GM12891 (cell line): ENCODE results near the gene TNPO1.

Source experiments
- POLR2A ChIP-seq: IDR thresholded peaks from 2 replicates; pipeline ENCODE4 v1.6.1; 2011; ENCODE audit warnings: low read depth, low read length, control low read depth
- TAF1 ChIP-seq: IDR thresholded peaks from 2 replicates; pipeline ENCODE4 v1.6.1; 2011; ENCODE audit warnings: low read depth, low read length, control low read depth

GRCh38 chr5:72786676-72787075, 29.8 kb upstream of the TNPO1 start:
- no peak for TF ChIP-seq POLR2A
- no peak for TF ChIP-seq TAF1
